ENCODE results near the gene SORCS2. TPM values are rescaled to one million over a fixed set of nuclear protein-coding genes. Genes with fewer than 3 reads are reported as not detected.

The SORCS2 gene
- polyA plus RNA-seq, 1 of the 3 experiments (the other 2 are of a cell fraction) = 1.6 TPM

DNA sequence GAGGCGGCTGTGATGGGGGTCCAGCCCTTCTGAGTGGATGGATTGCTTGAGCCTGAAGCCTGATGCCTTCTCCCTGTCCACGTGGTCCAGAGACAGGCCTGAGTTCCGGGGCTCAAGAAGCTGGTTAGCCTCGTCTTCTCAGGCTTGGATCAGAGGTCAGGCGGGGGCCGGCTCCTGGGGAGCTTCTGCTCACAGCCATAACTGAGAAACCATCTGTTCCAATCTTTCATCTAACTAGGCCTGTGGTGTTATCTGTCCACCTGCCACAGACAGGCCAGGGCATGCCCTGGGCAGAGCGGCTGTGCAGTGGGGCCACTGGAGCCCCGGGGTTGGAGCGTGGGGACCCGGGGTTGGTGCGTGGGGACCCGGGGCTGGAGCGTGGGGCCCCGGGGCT, 63.1 kb downstream of the SORCS2 start:
- H4K20me1 ChIP-seq (ENCODE audit: insufficient read depth) = no peaks in the 10 kb centered on the region
- no peak overlapping the region for H3K9ac ChIP-seq
- peaks cover 0 to 29% of the 10 kb centered on the region in 2 experiments; a peak in 1 of 4 replicates for H3K4me1 ChIP-seq (ENCODE audit: control insufficient read depth in 1 of 2, insufficient read depth in 2 of 2, low read depth in 1 of 2, low read length in 1 of 2)
- no peaks in the 10 kb centered on the region for H3F3A ChIP-seq (replicated peaks; ENCODE audit: insufficient read depth)
- no peaks in the 10 kb centered on the region for H3K79me2 ChIP-seq (ENCODE audit: insufficient read depth)
- no peaks in the 10 kb centered on the region for H3K36me3 ChIP-seq (replicated peaks in 1 of 2; ENCODE audit: control insufficient read depth in 1 of 2, insufficient read depth in 2 of 2, low read length in 1 of 2)
- no peak overlapping the region for H3K4me3 ChIP-seq (ENCODE audit: low read depth in 2 of 2, low read length in 1 of 2)
- H3K27ac ChIP-seq (ENCODE audit: low read depth in 2 of 2, low read length in 1 of 2) = peak overlapping the region in 1 of 2 experiments; percentile 47; a peak in 1 of 4 replicates
- CTCF ChIA-PET = no interaction called here
- DNase-seq = peak; percentile 48
- H3K9me3 ChIP-seq = no peaks in the 10 kb centered on the region
- H3K9me2 ChIP-seq = no peaks in the 10 kb centered on the region
- no peak overlapping the region for H3K4me2 ChIP-seq
- H2AFZ ChIP-seq (ENCODE audit: low read depth) = no peak overlapping the region
- POLR2A ChIA-PET = no interaction called here
- TF ChIP-seq RFX5 (IDR thresholded peaks at IDR 0.05; ENCODE audit: low read length) = no peak
- TF ChIP-seq FOXJ3 (CRISPR knock-in tag; IDR thresholded peaks at IDR 0.05) = no peak
- peak in 1 of 2 experiments; percentile 27; a peak in 1 of 4 replicates for TF ChIP-seq EP300 (IDR thresholded peaks at IDR 0.05; ENCODE audit: borderline replicate concordance in 1 of 2, low read depth in 1 of 2, low read length in 1 of 2)
- TF ChIP-seq TEAD4 (IDR thresholded peaks at IDR 0.05; ENCODE audit: borderline replicate concordance, insufficient read depth) = no peak
- no peak for TF ChIP-seq EZH2phosphoT487 (IDR thresholded peaks at IDR 0.05; ENCODE audit: borderline replicate concordance, low read depth)
- no peak for TF ChIP-seq FOXM1 (IDR thresholded peaks at IDR 0.05; ENCODE audit: low read depth)
- 0 out of 2 replicates have a peak, but pooled peaks have one; percentile 45 for TF ChIP-seq RCOR1 (IDR thresholded peaks at IDR 0.05; ENCODE audit: low read length)
- no peak for TF ChIP-seq FOSL2 (IDR thresholded peaks at IDR 0.05; ENCODE audit: borderline replicate concordance, low read depth)
- TF ChIP-seq GABPA (IDR thresholded peaks at IDR 0.05; ENCODE audit: low read depth) = no peak
- peak; percentile 72 for TF ChIP-seq GATA2 (CRISPR knock-in tag; IDR thresholded peaks at IDR 0.05)
- no peak for TF ChIP-seq RAD21 (IDR thresholded peaks at IDR 0.05; ENCODE audit: low read length)
- no peak for TF ChIP-seq TAF1 (IDR thresholded peaks at IDR 0.05; ENCODE audit: borderline replicate concordance, low read depth, low read length)
- TF ChIP-seq IRF3 (IDR thresholded peaks at IDR 0.05; ENCODE audit: low read depth, low read length) = no peak
- TF ChIP-seq CHD2 (IDR thresholded peaks at IDR 0.05; ENCODE audit: low read length, partially characterized antibody) = no peak
- no peak for TF ChIP-seq NRF1 (IDR thresholded peaks at IDR 0.05; ENCODE audit: low read depth, low read length)
- no peak for TF ChIP-seq ELF1 (IDR thresholded peaks at IDR 0.05)
- TF ChIP-seq, protein P1, sequence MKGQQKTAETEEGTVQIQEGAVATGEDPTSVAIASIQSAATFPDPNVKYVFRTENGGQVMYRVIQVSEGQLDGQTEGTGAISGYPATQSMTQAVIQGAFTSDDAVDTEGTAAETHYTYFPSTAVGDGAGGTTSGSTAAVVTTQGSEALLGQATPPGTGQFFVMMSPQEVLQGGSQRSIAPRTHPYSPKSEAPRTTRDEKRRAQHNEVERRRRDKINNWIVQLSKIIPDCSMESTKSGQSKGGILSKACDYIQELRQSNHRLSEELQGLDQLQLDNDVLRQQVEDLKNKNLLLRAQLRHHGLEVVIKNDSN (IDR thresholded peaks at IDR 0.05; ENCODE audit: borderline replicate concordance, low read depth) = no peak
- no peak for TF ChIP-seq TCF12 (IDR thresholded peaks at IDR 0.05)
- TF ChIP-seq, protein P2, sequence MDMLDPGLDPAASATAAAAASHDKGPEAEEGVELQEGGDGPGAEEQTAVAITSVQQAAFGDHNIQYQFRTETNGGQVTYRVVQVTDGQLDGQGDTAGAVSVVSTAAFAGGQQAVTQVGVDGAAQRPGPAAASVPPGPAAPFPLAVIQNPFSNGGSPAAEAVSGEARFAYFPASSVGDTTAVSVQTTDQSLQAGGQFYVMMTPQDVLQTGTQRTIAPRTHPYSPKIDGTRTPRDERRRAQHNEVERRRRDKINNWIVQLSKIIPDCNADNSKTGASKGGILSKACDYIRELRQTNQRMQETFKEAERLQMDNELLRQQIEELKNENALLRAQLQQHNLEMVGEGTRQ (IDR thresholded peaks at IDR 0.05; ENCODE audit: borderline replicate concordance, low read depth, low read length) = no peak
- H3K27me3 ChIP-seq (ENCODE audit: insufficient read depth) = no peaks in the 10 kb centered on the region
- 70% methylated on average over 2 of the region's 14 CpGs for WGBS (ENCODE audit: low lambda C conversion rate)

Data from SK-N-SH (cell line).